CD4-positive, alpha-beta T cell (primary cell): ENCODE measurements around the gene MBNL1. TPM values are rescaled to one million over a fixed set of nuclear protein-coding genes. Genes with fewer than 3 reads are reported as not detected.

ENCODE experiments used
- ATAC-seq: fragments of 200-7000 bp; cut with Tn5 transposase; one replicate; pipeline ENCODE4 v1.10.0; 2022; ENCODE audit warnings: mild to moderate bottlenecking; ENCODE audit not compliant: poor library complexity
- CTCF ChIA-PET: fragments of 350-600 bp; sonication (Branson Sonifier 250); formaldehyde crosslinking; loops from one replicate; lab custom pipeline; 2021; ENCODE audit warnings: antibody characterized with exemption, inconsistent platforms; lab: Charles Lee
- POLR2A ChIA-PET: fragments of 350-600 bp; sonication (Branson Sonifier 250); formaldehyde crosslinking; loops from one replicate; lab custom pipeline; 2021; ENCODE audit warnings: antibody characterized with exemption, inconsistent platforms; lab: Charles Lee
- DNase-seq, 14 experiments: peaks; one replicate each; pipeline ENCODE4 v3.0.0-alpha.2; 2013 to 2020; ENCODE audit warnings: mixed read lengths in 2 of 14
- H3K27ac ChIP-seq, 2 donors: one replicate each; pipeline versions ENCODE4 v1.5.1 to v1.7.0; 2013; ENCODE audit warnings: low read length in 2 of 2, low read depth in 1 of 2, mild to moderate bottlenecking in 1 of 2
- H3K27me3 ChIP-seq, 2 experiments: 1 replicate in 1 of 2; 2 replicates in 1 of 2; pipeline versions ENCODE4 v1.6.1 to v1.7.0; 2013; ENCODE audit warnings: low read length in 2 of 2, control low read depth in 1 of 2, mild to moderate bottlenecking in 1 of 2, moderate library complexity in 1 of 2; ENCODE audit not compliant: insufficient read depth in 2 of 2, control insufficient read depth in 1 of 2
- H3K36me3 ChIP-seq: one replicate; pipeline ENCODE4 v1.6.1; 2013; ENCODE audit warnings: low read length, control low read depth; ENCODE audit not compliant: insufficient read depth
- H3K4me1 ChIP-seq: one replicate; pipeline ENCODE4 v1.6.1; 2013; ENCODE audit warnings: low read length, control low read depth; ENCODE audit not compliant: insufficient read depth
- H3K4me3 ChIP-seq: one replicate; pipeline ENCODE4 v1.5.1; 2013; ENCODE audit warnings: mild to moderate bottlenecking, low read length, moderate library complexity
- H3K9me3 ChIP-seq, 2 experiments: 1 replicate in 1 of 2; 2 replicates in 1 of 2; pipeline versions ENCODE4 v1.6.1 to v1.7.0; 2013; ENCODE audit warnings: low read length in 2 of 2, mild to moderate bottlenecking in 2 of 2, control low read depth in 1 of 2, moderate library complexity in 1 of 2; ENCODE audit not compliant: control insufficient read depth in 1 of 2, insufficient read depth in 1 of 2
- H3K27ac Mint-ChIP-seq: one replicate; pipeline ENCODE4 v1.8.0; 2020; ENCODE audit warnings: mixed read lengths
- H3K27me3 Mint-ChIP-seq: one replicate; pipeline ENCODE4 v1.8.0; 2021; ENCODE audit warnings: mixed read lengths
- H3K36me3 Mint-ChIP-seq: one replicate; pipeline ENCODE4 v1.8.0; 2021; ENCODE audit warnings: low read depth, mixed read lengths
- H3K4me1 Mint-ChIP-seq: one replicate; pipeline ENCODE4 v1.8.0; 2021; ENCODE audit warnings: low read depth, mixed read lengths
- H3K4me3 Mint-ChIP-seq: one replicate; pipeline ENCODE4 v1.8.0; 2020; ENCODE audit warnings: mild to moderate bottlenecking, mixed read lengths
- H3K9me3 Mint-ChIP-seq: one replicate; pipeline ENCODE4 v1.8.0; 2020; ENCODE audit warnings: mixed read lengths
- intact Hi-C, 2 experiments: fragments of 100-400 bp; cut with DNase I in 1 of 2; cut with micrococcal nuclease in 1 of 2; formaldehyde crosslinking; loops; one replicate each; pipeline versions ENCODE4 v1.15.1 to v1.9.0; 2023 to 2025; cut with DNase I, micrococcal nuclease
- total RNA-seq, 174 experiments: library from RNA in 2 of 174; stranded (reverse) in 2 of 174; gene quantifications; one replicate each; pipeline ENCODE4 v1.2.3 and lab custom pipeline; 2021 to 2026
- TF ChIP-seq, protein P1 (sequence below): fragments of 200-600 bp; IDR thresholded peaks from one replicate; pipeline ENCODE4 v1.8.0; 2022; ENCODE audit warnings: antibody characterized with exemption, mild to moderate bottlenecking

The MBNL1 gene
- total RNA-seq, 2 experiments from 2014 or later, result 551 to 561 TPM

DNA sequence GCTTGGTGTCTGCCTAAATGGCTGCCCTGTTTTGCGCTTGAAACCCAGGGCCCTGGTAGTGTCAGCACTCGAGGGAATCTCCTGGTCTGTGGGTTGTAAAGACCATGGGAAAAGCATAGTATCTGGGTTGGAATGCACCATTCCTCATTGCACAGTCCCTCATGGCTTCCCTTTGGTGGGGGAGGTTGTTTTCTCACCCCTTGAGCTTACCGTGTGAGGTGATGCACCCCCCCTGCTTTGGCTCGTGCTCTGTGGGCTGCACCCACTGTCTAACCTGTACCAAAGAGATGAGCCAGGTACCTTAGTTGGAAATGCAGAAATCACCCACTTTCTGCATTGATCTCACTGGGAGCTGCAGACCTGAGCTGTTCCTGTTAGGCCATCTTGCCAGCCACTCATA lies 104.7 kb downstream of the MBNL1 start:
- CTCF ChIA-PET, result interaction anchor here (1.1 to 1.7 kb wide), 3 partner anchors 14 to 64 kb away, joined by 3 to 5 read pairs (median 3); no protein-coding TSS in a partner anchor
- Histone ChIP-seq H3K27me3 (no peaks in the 10 kb centered on the region), H3K4me1 (peaks cover 46% of the 10 kb centered on the region), H3K4me3 (no peak overlapping the region), H3K36me3 (peaks cover 45% of the 10 kb centered on the region), H3K27ac (no peak overlapping the region), H3K9me3 (peaks cover 0 to 7% of the 10 kb centered on the region in 2 experiments)
- Mint-ChIP-seq H3K36me3 (peaks cover 93% of the 10 kb centered on the region), H3K27ac (peak overlapping the region; percentile 84), H3K9me3 (peaks cover 4% of the 10 kb centered on the region), H3K27me3 (no peaks in the 10 kb centered on the region), H3K4me3 (no peak overlapping the region), H3K4me1 (peaks cover 97% of the 10 kb centered on the region)
- no peak for DNase-seq
- TF ChIP-seq, protein P1, sequence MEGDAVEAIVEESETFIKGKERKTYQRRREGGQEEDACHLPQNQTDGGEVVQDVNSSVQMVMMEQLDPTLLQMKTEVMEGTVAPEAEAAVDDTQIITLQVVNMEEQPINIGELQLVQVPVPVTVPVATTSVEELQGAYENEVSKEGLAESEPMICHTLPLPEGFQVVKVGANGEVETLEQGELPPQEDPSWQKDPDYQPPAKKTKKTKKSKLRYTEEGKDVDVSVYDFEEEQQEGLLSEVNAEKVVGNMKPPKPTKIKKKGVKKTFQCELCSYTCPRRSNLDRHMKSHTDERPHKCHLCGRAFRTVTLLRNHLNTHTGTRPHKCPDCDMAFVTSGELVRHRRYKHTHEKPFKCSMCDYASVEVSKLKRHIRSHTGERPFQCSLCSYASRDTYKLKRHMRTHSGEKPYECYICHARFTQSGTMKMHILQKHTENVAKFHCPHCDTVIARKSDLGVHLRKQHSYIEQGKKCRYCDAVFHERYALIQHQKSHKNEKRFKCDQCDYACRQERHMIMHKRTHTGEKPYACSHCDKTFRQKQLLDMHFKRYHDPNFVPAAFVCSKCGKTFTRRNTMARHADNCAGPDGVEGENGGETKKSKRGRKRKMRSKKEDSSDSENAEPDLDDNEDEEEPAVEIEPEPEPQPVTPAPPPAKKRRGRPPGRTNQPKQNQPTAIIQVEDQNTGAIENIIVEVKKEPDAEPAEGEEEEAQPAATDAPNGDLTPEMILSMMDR, result no peak
- intact Hi-C loops, result no loop called here
- POLR2A ChIA-PET, result interaction anchor here (1.2 to 2.0 kb wide), 3 partner anchors 8 to 14 kb away, joined by 3 to 7 read pairs (median 4); no protein-coding TSS in a partner anchor
- ATAC-seq, result peak; percentile 43

DNA sequence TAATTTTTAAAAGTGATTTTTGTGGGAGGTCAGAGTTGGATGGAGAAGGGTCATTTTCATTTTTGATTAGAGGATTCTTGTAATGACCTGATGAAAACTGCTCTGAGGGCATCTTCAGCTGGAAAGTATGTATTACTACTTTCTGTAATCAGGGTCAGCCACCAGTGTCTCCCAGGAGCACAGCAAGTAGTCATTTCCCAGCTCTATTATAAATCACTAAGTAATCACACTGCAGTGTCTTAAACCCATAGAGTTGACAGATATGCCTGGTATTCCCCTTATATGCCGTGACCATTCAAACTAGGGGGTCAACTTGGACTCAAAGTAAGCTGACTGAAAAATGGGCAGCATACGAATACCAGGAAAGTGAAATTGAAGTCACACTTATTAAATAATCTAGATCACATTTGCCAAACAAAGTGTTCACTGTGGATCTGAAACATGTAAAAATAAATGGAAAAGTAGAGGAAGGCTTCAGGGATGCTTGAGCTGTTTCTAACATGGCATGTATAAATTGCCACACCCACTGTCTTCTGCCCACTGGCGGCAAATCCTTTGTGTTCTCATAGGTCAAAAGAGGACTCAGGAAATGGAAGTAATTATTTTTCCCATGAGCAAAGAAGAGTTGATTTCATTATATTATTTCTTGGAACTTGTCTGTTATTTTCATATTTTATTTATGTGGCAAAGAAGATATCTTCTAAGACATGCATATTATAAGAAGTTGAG lies 105.7 kb downstream of the MBNL1 start:
- H3K9me3 ChIP-seq, result peaks cover 0 to 7% of the 10 kb centered on the region in 2 experiments
- H3K4me1 ChIP-seq, result peaks cover 47% of the 10 kb centered on the region
- Mint-ChIP-seq H3K4me3 (no peak overlapping the region), H3K27ac (peak overlapping the region; percentile 84), H3K36me3 (peaks cover 91% of the 10 kb centered on the region), H3K27me3 (no peaks in the 10 kb centered on the region), H3K9me3 (peaks cover 4% of the 10 kb centered on the region), H3K4me1 (peaks cover 97% of the 10 kb centered on the region)
- ATAC-seq (no peak), DNase-seq (no peak)
- ChIA-PET CTCF (interaction anchor here (1.1 to 1.7 kb wide), 4 partner anchors 13 to 69 kb away, joined by 3 to 6 read pairs (median 4); no protein-coding TSS in a partner anchor), POLR2A (interaction anchor here (0.6 to 2.0 kb wide), 4 partner anchors 9 to 122 kb away, joined by 3 to 7 read pairs (median 3); no protein-coding TSS in a partner anchor)
- no peak overlapping the region for H3K27ac ChIP-seq
- TF ChIP-seq, protein P1, result no peak
- H3K36me3 ChIP-seq, result peaks cover 46% of the 10 kb centered on the region
- no peaks in the 10 kb centered on the region for H3K27me3 ChIP-seq
- intact Hi-C loops, result no loop called here
- H3K4me3 ChIP-seq, result no peak overlapping the region

DNA sequence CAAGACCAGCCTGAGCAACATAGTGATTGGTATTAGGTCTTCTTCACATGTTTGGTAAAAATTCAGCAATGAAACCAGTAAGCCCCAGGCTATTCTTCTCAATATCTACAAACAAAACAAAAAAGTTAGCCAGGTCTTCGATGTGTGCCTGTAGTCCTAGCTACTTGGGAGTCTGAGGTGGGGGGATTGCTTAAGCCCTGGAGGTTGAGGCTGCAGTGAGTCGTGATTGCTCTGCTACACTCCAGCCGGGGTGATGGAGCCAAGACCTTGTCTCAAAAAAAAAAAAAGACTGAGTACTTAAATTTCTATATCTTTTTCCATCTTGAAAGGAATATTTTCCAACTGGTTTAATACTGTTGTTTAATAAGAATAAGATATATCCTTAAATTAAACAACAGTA lies 106.8 kb downstream of the MBNL1 start:
- intact Hi-C loops, result no loop called here
- peaks cover 90% of the 10 kb centered on the region for H3K36me3 Mint-ChIP-seq

More for the DNA sequence above, 106.8 kb downstream of the MBNL1 start:
- H3K27me3 Mint-ChIP-seq, result no peaks in the 10 kb centered on the region
- no peak for ATAC-seq
- no peak overlapping the region for H3K4me3 Mint-ChIP-seq
- ChIA-PET POLR2A (interaction anchor here (1.0 to 1.2 kb wide), 3 partner anchors 8 to 107 kb away, joined by 3 read pairs; partner anchors contain the start of gene MBNL1), CTCF (interaction anchor here (1.7 kb wide), 1 partner anchor 68 kb away, joined by 6 read pairs; no protein-coding TSS in a partner anchor)
- Histone ChIP-seq H3K36me3 (peaks cover 48% of the 10 kb centered on the region), H3K4me1 (peaks cover 47% of the 10 kb centered on the region), H3K4me3 (no peak overlapping the region), H3K9me3 (peaks cover 0 to 7% of the 10 kb centered on the region in 2 experiments), H3K27me3 (no peaks in the 10 kb centered on the region), H3K27ac (no peak overlapping the region)
- DNase-seq, result no peak
- H3K4me1 Mint-ChIP-seq, result peaks cover 97% of the 10 kb centered on the region
- H3K27ac Mint-ChIP-seq, result peak overlapping the region; percentile 84
- TF ChIP-seq, protein P1, result no peak
- H3K9me3 Mint-ChIP-seq, result peaks cover 4% of the 10 kb centered on the region
